GM12872 (cell line): ENCODE data around the gene SRRM1.

Source experiments
- CTCF ChIP-seq: IDR thresholded peaks from 3 replicates; pipeline ENCODE4 v1.5.1; 2011; ENCODE audit warnings: low read depth, mild to moderate bottlenecking, low read length, moderate library complexity; ENCODE audit not compliant: insufficient read depth

SRRM1 gene

GRCh38 chr1:24642481-24643362 lies at the start of gene SRRM1:
Gene SRRM1, plus strand, starts transcription at chr1:24643302. Its CDS starts 25 bp downstream, at chr1:24643327.
- TF ChIP-seq CTCF = 0 out of 3 replicates have a peak, but pooled peaks have one; percentile 22

GRCh38 chr1:24594328-24594598 lies 48.8 kb upstream of the SRRM1 start:
- no peak for TF ChIP-seq CTCF

- no peak for TF ChIP-seq CTCF
Measured at GRCh38 chr1:24596401-24596880, 46.7 kb upstream of the SRRM1 start.

- no peak for TF ChIP-seq CTCF
Measured at GRCh38 chr1:24599265-24599664, 43.8 kb upstream of the SRRM1 start.

- TF ChIP-seq CTCF = no peak
Measured at GRCh38 chr1:24600551-24600950, 42.6 kb upstream of the SRRM1 start.

GRCh38 chr1:24605534-24606295 lies 37.4 kb upstream of the SRRM1 start:
- TF ChIP-seq CTCF = no peak

- TF ChIP-seq CTCF = no peak
Measured at GRCh38 chr1:24606296-24606605, 36.9 kb upstream of the SRRM1 start.
